GM18508 (cell line): ENCODE measurements around the gene NUAK2.

Experiments
- ATAC-seq: cut with Tn5 transposase; IDR thresholded peaks from one replicate; pipeline ENCODE4 v1.9.1; 2021; ENCODE audit warnings: moderate number of reproducible peaks; ENCODE audit not compliant: insufficient read depth, unreplicated experiment

Gene NUAK2

DNA sequence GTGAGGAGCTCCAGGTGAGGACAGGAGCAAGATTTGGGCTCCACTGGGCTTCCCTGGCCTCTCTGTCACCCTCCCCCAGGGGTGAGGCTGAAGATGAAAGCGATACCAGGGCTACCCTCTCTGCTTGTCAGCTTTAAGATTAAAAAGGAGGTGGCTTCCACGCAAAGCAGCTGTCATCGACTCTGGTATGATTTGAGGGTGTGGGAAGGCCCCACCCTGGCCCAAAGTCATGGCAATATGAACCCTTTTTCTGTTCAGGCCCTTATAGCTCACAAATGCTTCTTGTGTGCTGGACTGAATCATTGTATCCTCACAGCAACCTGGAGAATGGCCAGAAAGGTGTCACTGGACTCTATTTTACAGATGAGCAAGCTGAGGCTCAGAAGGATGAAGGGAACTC lies 41.6 kb downstream of the NUAK2 start:
- ATAC-seq: no peak

DNA sequence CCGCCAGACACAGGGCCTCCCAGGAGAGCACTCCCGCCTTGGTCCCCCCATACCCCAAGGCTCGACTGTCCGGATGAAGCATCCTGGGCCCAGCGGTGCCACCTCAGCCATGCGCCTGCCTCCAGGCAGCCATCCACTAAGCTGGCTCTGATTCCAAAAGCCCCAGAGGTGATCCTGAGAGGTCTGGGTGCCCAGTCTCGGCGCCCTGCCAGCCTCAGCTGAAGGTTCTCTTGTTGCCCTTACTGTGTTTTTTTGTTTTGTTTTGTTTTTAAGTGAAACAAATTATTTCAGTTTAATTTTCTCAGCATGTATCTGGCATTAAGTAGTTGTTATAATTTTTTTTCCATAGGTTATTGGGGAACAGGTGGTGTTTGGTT lies 44.9 kb downstream of the NUAK2 start:
- no peak for ATAC-seq

DNA sequence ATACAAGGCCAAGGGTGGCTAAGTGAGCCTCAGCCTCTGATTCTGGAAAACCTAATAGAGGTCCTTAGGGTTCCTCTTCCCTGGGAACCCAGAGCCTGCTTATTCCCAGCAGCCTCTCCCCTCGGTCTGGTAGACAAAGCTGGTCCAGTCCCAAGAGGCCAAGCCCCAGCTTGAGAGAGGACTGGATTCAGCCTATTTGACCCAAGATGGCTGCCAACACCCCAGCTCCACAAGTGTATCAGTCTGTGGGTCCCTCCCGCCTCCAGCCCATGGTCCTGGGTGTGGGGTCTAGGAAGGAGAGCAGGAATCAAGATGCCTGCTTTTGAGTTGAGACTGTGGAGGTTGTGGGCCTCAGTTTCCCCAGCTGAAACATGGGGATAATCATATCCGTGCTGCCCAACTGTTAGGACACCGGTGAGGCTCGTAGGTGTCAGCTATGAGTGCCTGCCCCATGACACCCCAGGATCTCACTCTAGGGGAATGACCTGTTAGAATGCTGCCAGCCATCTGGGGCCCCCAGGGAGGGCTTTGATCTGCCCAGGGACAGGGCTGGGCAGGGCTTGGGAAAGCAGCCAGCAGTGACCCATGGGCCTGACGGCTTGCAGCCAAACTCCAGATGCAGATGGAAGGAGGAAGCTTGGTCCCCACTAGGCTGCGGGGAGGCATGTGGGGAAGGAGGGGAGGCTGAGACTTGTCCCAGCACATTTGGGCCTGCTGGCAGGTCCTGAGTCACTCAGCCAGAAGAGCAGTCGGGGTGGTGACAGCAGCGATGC lies 45.4 kb downstream of the NUAK2 start:
- ATAC-seq: no peak

DNA sequence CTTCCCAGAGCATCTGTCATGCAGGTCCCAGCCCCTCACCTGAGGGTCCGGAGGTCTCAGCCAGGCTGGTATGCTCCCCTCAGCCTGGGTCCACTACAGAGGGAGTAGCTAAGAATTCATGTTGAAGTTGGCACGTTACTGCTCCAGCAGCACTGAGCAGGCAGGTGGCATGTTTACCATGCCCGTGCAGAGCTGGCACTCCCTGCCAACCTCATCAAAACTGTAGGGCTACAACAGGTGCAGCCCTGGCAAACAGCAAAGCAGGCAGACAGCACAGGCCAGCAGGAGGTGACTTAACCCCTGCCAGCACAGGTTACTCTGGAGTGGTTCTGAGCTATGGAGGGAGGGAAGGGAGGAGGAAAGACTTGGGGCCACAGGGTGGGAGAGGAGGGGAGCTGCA lies 46.4 kb downstream of the NUAK2 start:
- no peak for ATAC-seq

DNA sequence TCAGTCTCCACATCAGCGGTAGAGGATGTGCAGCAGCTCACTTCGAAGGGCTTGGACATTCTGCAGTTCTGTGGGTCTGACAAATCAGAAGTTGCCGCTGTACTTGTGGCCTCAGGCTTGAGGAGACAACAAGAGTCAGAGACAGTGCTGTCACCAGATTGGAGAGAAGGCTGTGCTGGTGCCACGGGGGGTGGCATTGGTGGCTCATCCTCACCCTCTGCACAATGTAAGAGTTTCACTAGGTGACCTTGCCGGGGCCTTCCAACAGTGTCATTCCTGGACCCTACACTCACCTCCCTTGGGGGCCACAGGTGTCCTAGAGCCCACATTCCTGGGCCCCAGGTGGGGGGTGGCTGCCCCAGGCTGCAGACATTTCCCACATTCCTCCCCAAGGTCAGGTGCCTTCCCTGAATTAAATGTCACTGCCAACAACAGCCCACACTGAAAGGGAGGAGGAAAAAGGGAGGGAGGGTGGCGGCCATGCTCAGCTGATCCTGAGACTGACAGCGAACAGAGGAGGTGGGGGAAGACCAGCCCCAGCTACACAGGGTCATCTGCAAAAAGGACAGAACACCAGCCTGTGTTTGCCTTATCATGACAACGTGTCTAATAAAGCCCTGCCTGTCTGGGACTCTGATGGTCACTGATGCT lies 47.4 kb downstream of the NUAK2 start:
- no peak for ATAC-seq

GRCh38 chr1:205273551-205273982 lies 48.0 kb downstream of the NUAK2 start:
- no peak for ATAC-seq

DNA sequence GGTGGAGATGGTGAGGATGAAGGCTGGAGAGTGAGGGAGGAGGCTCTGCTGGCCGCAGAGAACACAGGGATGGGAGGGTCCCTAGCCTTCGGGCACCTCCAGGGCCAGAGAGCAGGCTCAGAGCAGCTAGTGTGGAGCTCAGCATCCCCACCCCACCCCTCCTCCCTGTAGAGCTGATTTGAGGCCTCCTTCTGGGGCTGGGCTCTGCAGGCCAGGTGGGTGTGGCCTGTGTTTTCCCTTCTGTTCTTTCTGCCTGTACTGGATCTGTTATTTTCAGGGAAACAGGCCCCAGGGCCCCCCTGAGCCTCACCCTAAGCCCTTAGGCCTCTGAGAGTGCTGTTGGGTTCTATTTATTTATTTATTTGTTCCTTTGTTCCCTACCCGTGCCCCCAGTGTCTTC lies 49.0 kb downstream of the NUAK2 start:
- ATAC-seq: no peak

DNA sequence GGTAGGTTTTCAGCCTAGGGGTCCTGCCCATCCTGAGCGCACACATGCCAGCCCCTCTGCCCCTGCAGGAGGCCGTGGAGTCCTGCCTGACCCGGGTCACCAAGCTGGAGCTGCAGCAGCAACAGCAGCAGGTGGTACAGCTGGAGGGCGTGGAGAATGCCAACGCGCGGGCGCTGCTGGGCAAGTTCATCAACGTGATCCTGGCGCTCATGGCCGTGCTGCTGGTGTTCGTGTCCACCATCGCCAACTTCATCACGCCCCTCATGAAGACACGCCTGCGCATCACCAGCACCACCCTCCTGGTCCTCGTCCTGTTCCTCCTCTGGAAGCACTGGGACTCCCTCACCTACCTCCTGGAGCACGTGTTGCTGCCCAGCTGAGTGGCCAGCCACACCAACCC lies 49.8 kb downstream of the NUAK2 start:
- no peak for ATAC-seq

DNA sequence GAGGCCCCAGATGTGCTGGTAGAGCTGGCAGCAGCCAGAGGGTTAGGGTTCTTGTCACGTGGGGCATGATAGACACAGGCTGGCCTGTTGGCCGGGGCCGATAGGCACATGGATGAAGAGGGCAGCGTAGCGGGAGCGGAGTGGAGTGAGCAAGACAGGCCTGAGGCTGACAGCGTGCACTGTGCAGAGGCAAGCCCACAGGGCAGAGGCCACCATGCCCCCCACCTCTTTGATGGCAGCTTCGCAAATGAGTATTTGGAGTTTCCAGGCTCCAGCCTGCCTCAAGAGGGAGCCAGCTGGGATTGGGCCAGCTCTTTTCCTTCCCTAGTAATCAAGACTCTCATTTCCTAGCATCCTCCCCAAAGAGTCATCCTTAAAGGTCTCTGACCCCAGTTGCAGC lies 50.3 kb downstream of the NUAK2 start:
- no peak for ATAC-seq

DNA sequence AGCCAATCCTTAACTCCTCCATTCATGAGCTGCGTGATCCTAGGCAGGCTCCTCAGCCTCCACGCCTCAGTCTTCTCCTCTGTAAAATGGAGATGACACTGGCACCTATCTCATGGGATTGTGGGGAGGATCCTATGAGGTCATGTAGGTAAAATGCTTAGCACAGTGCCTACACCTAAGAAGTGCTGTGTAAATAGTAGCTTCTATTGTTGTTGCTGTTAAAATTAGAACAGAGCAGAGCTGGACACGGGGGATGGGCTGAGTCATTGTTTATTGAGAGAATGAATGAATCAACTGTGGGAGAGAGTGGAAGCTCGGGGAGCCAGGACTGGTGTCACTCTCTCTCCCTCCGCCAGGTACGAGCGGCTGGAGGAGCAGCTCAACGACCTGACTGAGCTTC lies 50.8 kb downstream of the NUAK2 start:
- no peak for ATAC-seq

DNA sequence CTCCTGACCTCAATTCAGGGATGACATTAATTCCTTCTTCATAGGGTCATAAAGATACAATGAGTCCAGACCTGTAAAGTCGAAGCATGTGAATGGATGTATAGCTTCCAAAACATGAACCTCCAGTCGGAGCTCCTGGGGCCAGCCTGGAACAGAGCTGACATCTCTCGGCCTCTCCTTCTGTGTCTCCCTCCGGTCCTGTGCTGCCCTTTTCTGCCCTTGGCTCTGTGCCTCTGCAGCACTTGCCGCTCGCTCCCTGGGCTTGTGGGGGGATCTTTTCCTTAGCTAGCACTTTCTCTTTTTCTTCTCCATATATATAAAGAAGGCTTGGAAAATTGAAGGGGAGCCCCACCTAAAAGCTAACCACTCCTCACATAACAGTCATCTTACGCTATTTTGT lies 51.3 kb downstream of the NUAK2 start:
- no peak for ATAC-seq

DNA sequence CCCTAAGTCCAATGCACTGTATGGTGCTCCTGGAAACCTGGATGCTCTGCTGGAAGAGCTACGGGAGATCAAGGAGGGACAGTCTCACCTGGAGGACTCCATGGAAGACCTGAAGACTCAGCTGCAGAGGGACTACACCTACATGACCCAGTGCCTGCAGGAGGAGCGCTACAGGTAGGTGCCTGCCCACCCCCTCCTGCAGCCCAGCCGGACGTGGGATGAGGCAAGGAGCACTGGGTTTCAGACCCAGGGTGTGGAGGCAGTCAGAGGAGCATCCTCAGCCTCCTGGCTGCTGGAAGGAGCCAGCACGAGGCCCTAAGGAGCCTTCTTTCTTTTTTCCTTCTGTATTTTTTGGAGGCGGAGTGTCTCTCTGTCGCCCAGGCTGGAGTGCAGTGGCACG lies 51.8 kb downstream of the NUAK2 start:
- ATAC-seq: no peak

GRCh38 chr1:205268846-205269680 lies 52.5 kb downstream of the NUAK2 start:
- ATAC-seq: no peak

DNA sequence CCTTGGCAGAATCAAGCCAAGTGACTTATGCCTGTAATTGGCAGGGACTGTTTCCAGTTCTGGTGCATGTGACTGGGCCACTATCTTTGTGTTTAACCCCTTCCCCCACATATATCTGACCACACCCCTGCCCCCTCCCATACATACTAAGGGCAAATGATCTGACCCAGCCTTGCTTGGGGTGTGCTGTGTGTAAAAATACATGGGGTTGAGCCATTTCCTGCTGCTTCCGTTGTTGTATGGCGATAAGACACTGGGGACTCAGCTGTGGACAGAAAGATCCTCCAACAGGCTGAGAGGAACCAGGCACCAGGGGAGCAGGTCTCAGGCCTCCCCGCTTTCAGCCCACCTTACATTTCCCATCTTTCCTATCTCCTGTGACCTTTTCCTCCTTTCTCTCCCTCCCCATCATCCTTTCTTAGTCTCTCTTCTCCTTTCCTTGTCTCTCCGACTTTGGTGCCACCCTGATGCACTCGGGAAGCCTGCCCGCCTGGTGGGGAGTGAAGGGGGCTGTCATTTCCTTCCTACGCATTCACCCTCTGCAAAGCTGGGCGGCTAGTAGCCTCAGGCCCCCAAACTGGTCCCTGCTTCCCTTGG lies 54.1 kb downstream of the NUAK2 start:
- no peak for ATAC-seq

- ATAC-seq: no peak
These were observed 54.8 kb downstream of the NUAK2 start for GRCh38 chr1:205266611-205267305.

DNA sequence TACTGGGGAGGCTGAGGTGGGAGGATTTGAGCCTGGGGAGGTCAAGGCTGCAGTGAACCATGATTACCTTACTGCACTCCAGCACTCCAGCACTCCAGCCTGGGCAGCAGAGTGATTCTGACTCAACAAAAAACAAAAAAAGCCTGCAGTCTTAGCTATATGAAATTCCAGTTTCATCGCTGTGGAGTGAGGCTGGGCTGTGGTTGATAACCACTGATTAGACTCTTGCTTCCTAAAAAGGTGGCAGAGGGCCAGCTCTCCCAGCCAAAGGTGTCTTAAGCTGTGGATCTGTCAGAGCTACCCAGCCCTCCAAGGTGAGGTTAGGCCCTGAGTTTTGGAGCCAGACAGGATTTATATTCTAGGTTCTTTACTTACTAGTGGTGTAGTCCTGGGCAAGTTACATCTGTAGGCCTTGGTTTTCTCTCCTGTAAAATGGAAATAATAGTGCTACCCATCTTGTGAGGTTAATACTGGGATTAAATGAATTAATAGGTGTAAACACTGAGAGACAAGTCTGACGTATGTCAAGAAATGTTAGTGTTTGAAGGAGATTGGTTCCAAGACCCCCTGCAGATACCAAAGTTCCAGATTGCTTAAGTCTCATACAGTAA lies 57.9 kb downstream of the NUAK2 start:
- no peak for ATAC-seq

GRCh38 chr1:205262731-205263171 lies 58.8 kb downstream of the NUAK2 start:
- no peak for ATAC-seq

DNA sequence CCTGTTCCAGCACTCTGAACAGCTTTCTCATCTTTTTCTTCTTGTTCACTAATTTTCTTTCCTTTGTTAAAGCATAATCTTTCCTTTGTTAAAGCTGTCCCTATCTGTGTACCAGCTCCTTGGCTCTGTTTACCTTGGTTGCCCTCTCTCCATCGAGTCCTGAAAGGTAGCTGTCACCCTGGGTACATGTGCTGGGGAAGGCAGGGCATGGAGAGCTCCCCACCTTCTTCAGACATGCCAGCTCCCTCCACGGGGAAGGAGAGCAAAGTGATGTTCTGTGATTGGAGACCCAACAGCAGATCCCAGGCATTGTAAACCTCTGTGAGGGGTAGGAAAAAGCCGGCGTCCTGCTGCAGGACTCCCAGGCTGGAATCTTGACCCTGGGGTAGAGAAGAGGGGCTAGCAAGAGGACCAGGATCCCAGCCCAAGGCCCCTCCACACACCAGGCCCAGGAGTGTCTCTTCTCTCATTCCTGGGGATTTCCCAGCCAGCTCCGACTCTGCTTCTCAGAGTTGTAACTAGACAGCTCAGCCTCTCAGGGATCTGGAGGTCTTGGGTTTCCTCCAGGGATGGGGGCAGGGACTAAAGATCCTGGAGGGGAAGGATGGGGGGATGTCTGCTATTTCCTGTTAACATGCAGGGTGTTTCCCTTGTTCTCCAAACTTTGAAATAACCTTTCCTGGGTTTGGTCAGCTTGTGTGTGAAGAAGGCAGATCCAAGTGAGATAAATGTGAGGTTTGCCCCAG lies 59.4 kb downstream of the NUAK2 start:
- ATAC-seq: no peak
